Measurements from ENCODE around the gene HAPLN3.
"Not testable (repeated sequence)": the region's sequence is repeated elsewhere in the genome, so short reads cannot be mapped to it uniquely, and the experiment has no call there.

HAPLN3 gene, protein sequence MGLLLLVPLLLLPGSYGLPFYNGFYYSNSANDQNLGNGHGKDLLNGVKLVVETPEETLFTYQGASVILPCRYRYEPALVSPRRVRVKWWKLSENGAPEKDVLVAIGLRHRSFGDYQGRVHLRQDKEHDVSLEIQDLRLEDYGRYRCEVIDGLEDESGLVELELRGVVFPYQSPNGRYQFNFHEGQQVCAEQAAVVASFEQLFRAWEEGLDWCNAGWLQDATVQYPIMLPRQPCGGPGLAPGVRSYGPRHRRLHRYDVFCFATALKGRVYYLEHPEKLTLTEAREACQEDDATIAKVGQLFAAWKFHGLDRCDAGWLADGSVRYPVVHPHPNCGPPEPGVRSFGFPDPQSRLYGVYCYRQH

DNA sequence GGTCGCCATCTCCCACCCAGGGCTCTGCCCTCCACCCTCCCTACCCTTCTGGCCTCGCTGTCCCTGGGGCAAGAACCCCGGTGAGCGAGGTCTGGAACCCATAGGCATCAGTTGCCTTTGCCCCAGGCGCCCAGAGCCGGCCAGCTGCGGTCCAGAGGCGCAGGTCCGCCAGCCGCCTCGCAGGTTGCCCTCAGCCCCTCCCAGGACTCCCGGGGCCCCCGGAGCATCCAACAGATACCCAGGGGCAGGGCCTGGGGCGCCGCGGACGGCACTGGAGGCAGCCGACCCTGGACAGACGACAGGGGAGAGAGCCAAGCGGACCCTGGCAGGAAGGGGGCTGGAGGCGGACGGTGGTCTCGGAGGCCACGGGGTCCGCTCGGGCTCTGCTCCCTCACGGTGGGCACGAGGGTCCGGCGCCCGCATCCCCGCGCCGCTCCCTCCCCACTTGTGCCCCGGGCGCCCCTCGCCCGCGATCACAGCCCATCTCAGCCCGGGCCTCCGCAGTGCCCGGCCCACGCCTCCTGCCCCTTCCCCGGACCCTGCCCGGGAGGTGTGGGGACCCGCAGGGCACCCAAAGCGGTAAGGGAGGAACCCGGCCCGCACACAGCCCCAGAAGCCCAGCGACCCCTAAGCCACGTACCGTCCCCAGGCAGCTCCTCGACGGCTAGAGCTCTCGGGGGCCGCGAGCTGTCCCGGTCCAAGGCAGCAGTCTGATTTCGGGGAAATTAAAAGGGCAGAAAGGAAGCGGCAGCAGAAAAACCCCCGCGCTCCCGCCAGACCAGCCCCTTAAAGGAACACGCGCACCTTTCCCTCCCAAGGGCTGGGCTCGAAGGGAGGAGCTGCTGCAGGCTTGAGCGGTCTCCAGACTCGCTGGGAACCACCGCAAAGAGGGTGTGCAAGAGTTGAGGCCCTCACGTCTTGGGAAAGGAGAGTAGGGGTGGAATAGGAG lies at the start of gene HAPLN3:
TSS of gene HAPLN3 (minus strand) at position 726 of the 949 bp plus-strand sequence. CDS start 8,246 bp downstream, outside the sequence.
- DNase-seq: no peak

DNA sequence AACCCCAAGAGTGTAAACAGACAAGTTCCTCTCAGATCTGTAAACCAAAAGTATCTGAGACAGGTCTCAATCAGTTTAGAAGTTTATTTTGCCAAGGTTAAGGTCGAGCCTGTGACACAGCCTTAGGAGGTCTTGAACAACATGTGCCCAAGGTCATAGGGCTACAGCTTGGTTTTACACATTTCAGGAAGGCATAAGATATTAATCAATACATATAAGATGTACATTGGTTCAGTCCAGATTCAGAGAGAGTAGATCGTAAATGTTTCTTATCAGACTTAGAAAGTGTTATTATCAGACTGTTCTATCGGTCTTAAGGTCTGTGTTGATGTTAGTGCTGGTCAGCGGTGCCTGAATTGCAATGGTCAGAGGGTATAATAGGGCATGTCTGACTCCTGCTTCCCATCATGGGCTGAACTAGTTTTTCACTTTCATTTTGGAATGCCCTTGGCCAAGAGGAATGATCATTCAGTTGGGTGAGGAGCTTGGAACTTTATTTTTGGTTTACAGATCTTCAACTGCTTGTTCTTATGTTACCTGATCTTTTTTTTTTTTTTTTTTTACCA lies 44.8 kb upstream of the HAPLN3 start:
- DNase-seq: no peak

GRCh38 chr15:88939486-88939806 lies 44.1 kb upstream of the HAPLN3 start:
- no peak for DNase-seq

DNA sequence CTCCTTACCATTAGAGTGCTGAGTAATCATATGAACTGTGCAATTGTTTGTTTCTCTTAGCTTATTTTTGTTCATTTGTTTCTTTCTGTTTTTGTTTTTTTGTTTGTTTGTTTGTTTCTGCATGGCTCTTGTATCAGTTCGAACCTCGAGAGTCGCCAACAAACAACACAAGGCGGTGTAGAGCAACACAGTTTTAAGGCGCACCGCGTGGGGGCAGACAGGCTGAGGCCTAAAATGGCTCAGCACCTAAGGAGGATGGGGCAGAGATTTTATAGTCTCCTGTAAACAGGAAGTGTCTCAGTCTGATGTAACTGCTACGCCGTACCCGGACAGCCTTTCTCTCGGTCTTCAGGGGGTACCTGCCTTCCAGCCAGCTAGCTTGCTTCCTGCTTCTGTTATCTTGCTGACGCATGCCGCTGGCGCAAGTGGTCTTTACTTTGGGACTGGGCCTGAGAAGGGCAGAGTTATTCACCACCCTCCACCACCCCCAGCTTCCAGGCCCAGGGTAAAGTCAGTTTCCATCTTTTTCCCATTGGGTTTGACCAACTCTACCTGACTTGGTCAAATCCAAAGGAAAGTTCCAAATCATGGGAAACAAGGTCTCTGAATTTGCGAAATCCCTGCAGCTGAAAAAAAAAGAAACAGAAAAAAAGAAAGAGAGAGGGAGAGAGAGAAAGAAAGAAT lies 43.6 kb upstream of the HAPLN3 start:
- DNase-seq: no peak

DNA sequence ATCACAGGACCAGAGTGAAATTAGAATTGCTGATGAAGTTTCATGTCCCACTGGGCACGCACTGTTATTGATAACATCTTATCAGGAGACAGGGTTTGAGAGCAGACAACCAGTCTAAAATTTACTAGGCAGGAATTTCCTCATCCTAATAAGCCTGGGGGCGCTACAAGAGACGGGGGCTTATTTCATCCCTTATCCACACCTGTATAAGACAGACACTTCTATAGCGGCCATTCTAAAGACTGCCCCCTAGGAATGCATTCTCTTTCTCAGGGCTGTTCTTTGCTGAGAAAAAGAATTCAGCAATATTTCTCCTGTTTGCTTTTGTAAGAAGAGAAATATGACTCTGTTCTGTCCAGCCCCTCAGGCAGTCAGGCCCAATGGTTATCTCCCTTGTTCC lies 39.1 kb upstream of the HAPLN3 start:
- not testable (repeated sequence) for DNase-seq

GRCh38 chr15:88932875-88933330 lies 37.6 kb upstream of the HAPLN3 start:
- DNase-seq: no peak

DNA sequence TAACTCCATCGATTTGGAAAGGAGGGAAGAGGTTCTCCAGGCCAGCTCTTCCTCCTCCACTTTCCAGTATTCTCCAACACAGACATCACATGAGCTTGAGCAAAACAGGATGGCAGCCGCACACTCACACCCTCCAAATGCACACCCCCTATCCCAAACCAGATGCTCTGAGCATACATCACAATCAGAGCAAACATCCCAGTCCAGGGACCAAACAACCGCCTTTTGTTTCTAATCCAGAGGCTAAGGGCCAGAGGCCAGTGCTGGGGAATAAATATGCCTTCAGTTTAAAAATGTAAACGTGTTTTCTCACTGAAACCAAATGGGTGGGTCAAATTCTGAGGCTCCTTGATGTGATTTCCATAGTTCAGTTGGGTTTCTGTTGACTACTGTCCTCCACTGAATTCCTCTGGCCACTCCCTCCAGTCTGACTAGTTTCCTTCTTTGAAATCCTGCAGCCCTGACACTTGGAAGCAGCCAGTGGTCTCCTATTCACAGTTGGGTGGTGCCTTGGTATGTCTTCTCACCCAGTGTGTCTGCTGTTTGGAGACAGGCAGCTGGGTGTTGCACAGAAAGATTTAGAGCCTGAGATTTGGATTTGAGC lies 37.0 kb upstream of the HAPLN3 start:
- no peak for DNase-seq

DNA sequence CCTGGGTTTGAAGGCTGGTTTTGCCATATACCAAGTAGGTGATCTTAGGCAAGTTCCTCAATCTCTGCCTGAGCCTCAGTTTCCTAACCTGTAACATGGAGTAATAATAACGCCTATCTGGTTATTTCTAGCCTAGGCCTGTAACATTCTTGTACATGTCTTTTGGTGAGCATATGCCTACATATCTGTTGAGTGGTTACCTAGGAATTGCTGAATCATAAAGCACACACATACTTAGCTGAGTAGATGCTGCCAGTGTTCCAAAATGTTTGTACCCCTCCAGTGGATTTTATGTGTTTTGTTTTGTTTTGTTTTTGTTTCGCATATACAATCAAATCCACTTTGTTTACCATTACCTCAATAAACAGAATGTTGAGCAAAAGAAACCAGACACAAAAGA lies 35.2 kb upstream of the HAPLN3 start:
- DNase-seq: no peak

DNA sequence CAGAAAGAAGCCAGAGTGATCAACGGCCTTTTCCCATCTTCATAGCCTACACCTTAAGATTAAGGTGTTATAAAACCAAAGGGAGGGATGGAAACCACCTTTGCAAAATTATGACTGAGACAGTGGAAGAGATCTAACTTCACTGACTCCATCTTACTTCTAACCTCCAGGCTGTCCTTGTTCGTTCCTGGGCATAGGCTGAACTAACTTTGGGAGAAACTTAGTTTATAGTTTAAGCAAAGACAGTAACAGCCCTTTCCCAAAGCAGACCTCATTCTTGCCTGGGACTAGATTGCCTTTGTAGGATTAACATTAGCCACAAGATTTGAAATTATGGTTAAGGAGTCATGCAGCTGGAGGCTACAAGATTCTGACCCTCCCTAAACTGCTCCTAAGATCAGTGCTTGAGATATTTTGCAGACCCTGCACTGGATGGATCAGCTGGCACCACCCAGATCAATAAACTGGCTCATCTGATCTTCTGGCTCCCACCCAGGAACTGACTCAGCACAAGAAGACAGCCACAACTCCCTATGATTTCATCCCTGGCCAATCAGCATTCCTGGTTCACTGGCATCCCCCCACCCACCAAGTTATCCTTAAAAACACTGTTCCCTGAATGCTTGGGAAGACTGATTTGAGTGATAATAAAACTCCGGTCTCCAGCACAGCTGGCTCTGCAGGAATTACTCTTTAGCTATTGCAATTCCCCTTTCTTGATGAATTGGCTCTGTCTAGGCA lies 34.2 kb upstream of the HAPLN3 start:
- not testable (repeated sequence) for DNase-seq

DNA sequence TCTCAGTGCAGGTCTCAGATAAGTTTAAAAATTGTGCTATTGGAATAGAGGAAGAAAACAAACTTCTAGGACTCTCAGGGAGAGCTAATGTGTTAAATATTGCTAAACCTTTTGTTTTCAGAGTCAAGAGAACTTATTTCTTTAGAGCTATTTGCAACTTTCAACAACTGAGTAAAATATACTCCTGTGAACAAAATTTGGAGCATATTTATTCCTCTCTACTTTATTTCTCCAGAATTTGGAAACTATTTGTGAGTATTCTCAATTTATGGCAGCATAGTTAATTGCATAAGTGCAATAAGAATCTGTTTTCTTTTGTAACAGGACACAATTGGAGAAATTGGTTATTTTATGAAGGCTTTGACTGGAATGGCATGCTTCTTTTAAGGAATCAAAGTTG lies 32.8 kb upstream of the HAPLN3 start:
- not testable (repeated sequence) for DNase-seq

DNA sequence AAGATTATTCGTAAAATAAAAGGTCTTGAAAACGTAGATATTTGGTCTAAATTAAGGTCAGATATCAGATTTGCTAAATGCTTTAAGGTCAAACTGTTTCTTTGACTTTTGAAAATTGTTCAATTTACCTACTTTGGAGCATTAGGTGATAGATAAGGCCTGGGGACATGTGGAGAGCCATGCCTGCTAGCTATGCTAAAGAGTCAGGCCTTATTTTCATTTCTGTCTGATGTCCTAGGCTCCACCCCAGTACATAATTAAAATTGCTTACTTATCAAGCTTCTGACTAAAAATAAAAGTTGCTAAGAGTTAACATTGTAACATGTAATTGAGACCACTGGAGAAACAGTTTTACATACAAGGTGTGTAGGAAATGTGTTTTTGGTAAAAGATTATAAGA lies 30.3 kb upstream of the HAPLN3 start:
- DNase-seq: not testable (repeated sequence)

DNA sequence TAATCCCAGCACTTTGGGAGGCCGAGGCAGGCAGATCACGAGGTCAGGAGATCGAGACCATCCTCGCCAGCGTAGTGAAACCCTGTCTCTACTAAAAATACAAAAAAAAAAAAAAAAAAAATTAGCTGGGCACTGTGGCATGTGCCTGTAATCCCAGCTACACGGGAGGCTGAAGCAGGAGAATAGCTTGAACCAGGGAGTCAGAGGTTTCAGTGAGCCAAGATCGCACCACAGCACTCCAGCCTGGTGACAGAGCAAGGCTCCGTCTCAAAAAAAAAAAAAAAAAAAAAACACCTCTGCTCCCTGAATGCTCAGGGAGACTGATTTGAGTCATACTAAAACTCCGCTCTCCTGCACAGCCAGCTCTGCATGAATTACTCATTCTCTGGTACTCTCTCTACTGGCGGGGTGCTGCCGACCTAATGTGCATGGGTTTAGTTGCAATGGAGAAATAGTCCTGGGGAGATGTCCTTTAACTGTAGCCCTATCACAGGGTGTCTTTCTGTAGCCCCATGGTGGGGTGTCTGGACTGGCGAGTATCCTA lies 25.6 kb upstream of the HAPLN3 start:
- not testable (repeated sequence) for DNase-seq

DNA sequence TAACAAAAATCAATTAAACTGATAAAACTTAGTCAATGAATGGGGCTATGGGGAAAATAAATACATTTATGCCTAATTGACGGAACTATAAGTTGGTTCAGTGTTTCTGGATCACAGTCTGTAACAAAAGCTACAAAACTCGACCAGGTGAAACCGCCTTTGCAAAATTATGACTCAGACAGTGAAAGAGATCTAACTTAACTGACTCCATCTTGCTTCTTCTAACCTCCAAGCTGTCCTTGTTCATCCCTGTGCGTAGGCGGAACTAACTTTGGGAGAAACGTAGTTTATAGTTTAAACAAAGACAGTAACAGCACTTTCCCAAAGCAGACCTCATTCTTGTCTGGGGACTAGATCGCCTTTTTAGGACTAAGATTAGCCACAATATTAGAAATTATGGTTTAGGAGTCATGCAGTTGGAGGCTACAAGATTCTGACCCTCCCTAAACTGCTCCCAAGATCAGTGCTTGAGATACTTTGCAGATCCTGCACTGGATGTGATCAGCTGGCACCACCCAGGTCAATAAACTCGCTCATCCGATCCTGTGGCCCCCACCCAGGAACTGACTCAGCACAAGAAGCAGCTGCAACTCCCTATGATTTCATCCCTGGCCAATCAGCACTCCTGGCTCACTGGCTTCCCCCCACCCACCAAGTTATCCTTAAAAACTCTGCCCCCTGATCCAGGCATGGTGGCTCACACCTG lies 25.0 kb upstream of the HAPLN3 start:
- DNase-seq: no peak

- no peak for DNase-seq
These were observed 23.4 kb upstream of the HAPLN3 start for GRCh38 chr15:88918738-88919137.

- no peak for DNase-seq
These were observed 22.4 kb upstream of the HAPLN3 start for GRCh38 chr15:88917760-88918159.

DNA sequence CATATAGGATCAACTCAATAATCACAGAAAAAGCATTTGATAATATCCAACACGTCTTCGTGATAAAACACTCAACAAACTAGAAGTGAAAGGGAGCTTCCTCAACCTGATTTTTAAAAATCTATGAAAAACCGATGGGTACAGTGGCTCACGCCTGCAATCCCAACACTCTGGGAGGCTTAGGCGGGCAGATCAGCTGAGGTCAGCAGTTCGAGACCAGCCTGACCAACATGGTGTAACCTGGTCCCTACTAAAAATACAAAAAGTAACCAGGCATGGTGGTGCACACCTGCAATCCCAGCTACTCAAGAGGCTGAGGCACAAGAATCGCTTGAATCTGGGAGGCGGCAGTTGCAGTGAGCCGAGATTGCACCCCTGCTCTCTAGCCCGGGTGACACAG lies 20.0 kb upstream of the HAPLN3 start:
- DNase-seq: no peak

DNA sequence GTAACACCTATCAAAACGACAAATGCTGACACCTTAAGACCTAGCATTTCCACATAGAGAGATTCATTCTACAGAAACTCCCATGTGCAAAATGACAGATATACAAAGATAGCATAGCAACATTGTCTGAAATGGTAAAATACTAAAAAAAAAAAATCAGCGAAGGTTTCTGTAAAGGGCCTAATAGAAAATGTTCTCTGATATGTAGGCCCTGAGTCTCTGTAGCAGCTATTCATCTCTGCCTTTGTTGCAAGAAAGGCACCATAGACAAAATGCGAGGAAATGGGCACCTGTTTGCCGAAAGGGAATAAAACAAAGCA lies 18.5 kb upstream of the HAPLN3 start:
- DNase-seq: no peak

DNA sequence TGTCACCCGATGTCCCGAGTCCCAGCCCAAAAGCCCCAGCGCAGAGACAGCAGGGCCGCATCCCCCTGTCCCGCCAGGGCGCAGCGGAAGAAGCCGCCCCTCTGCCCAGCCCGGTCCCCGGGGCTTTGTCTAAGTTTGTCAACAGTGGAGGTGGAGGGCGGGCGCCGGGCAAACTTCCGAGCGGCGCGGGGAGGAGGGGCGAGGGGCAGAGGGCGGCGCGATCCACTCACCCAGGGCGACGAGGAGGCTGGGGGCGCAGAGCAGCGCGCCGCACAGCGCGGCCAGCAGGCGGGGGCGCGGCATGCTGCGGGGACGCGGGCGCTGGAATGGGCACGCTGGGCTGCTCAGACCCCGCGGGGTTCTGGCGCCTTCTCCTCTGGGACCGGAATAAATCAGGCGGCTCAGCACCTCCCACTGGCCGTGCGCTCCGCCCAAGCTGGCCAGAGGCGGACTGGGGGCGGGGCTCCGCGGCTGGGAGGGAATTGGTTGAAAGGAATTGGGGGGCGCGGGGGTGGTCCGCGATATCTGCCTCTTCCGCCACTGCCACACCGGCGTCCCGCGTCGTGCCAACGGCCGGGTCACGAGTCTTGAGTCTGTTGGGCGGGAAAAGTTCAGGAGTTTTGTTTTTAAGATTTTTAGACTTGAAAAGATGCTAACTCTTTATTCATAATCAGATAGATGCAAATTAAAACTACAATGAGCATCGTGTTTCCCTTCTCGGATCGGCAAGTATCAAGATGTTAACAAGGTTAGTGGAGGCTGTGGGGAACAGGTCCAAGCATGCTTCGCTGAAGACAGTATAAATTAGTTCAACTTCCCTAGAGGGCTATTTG lies 17.9 kb upstream of the HAPLN3 start, which contains the start of gene MFGE8:
TSS of gene MFGE8 (minus strand) at position 363 of the 833 bp plus-strand sequence. CDS start at position 303, 60 bp downstream.
- DNase-seq: no peak

DNA sequence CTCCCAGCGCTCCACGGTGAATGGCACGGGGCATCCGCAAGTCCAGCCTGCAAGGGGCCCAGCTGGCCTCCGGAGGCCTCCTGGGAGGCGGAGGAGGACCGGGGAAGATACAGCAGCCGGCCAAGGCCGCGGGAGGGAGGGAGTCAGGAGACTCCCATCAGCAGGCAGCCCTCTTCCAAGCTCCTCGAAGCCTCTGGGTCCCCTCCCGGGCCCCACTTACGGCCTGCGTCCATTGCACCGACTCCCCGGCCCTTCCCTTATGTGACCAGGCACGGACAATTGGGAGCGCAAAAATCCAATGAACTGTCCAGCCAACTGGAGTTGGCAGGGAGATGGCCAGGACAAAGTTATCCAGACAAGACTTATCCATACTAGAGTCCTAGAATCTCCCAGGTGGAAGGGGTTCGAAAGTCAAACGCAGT lies 17.2 kb upstream of the HAPLN3 start:
- DNase-seq: no peak

- no peak for DNase-seq
These were observed 16.4 kb upstream of the HAPLN3 start for GRCh38 chr15:88911766-88912118.

Data from NCI-H2107 (cell line).